HL-60/S4 treated with retinoic acid at 250 ng/mL for 4 days and 3 days (cell line): ENCODE measurements around the gene TMEM82.
"Not testable (repeated sequence)": the region's sequence is repeated elsewhere in the genome, so short reads cannot be mapped to it uniquely, and the experiment has no call there.

Experiments used
- in situ Hi-C: fragments of 300-500 bp; cut with MboI; formaldehyde crosslinking; loops from 2 replicates; pipeline ENCODE4 v1.7.0; 2022; ENCODE audit warnings: low sequenced_read_pairs

TMEM82 gene

GRCh38 chr1:15742339-15742801 is at the start of gene TMEM82:
Gene TMEM82 (plus strand): TSS chr1:15742499. CDS start chr1:15742560, 61 bp downstream.
- in situ Hi-C loops: no loop called here

GRCh38 chr1:15693371-15693770 is 48.9 kb upstream of the TMEM82 start:
- in situ Hi-C loops: no loop called here

GRCh38 chr1:15696956-15697521 is 45.3 kb upstream of the TMEM82 start:
- in situ Hi-C loops: no loop called here

- in situ Hi-C loops: no loop called here
Observed at GRCh38 chr1:15698201-15698600, 44.1 kb upstream of the TMEM82 start.

- in situ Hi-C loops: not testable (repeated sequence)
Observed at GRCh38 chr1:15699321-15699720, 43.0 kb upstream of the TMEM82 start.

- in situ Hi-C loops: no loop called here
Observed at GRCh38 chr1:15700508-15700907, 41.8 kb upstream of the TMEM82 start.

- in situ Hi-C loops: no loop called here
Observed at GRCh38 chr1:15701784-15702183, 40.5 kb upstream of the TMEM82 start.

- in situ Hi-C loops: no loop called here
Observed at GRCh38 chr1:15702722-15703550, 39.4 kb upstream of the TMEM82 start.

GRCh38 chr1:15703562-15703961 is 38.7 kb upstream of the TMEM82 start:
- in situ Hi-C loops: no loop called here

GRCh38 chr1:15704526-15705183 is 37.6 kb upstream of the TMEM82 start:
- in situ Hi-C loops: no loop called here

- in situ Hi-C loops: no loop called here
Observed at GRCh38 chr1:15705184-15705566, 37.1 kb upstream of the TMEM82 start.

- in situ Hi-C loops: no loop called here
Observed at GRCh38 chr1:15706751-15707150, 35.5 kb upstream of the TMEM82 start.

- in situ Hi-C loops: no loop called here
Observed at GRCh38 chr1:15707239-15707925, 34.9 kb upstream of the TMEM82 start.

- in situ Hi-C loops: no loop called here
Observed at GRCh38 chr1:15708486-15709137, 33.7 kb upstream of the TMEM82 start.

GRCh38 chr1:15709226-15709625 is 33.1 kb upstream of the TMEM82 start:
- in situ Hi-C loops: no loop called here

GRCh38 chr1:15712168-15712567 is 30.1 kb upstream of the TMEM82 start:
- in situ Hi-C loops: no loop called here

- in situ Hi-C loops: no loop called here
Observed at GRCh38 chr1:15714406-15715136, 27.7 kb upstream of the TMEM82 start.

GRCh38 chr1:15717418-15718125 is 24.7 kb upstream of the TMEM82 start:
- in situ Hi-C loops: no loop called here

GRCh38 chr1:15718199-15718601 is 24.1 kb upstream of the TMEM82 start:
- in situ Hi-C loops: no loop called here
